B cell (primary cell): Measurements from ENCODE around the gene ZNF688. TPM values are rescaled to one million over a fixed set of nuclear protein-coding genes. Genes with fewer than 3 reads are reported as not detected.
A peak's percentile ranks its signal among the peaks of the same experiment; 100 is the strongest.

Experiments used
- ATAC-seq: fragments of 200-7000 bp; cut with Tn5 transposase; one replicate; pipeline ENCODE4 v1.10.0; 2021; ENCODE audit warnings: low read depth, mild to moderate bottlenecking, moderate number of reproducible peaks, moderate library complexity
- CTCF ChIA-PET: fragments of 350-600 bp; sonication (Branson Sonifier 250); formaldehyde crosslinking; loops from one replicate; lab custom pipeline; 2021; ENCODE audit warnings: antibody characterized with exemption, inconsistent platforms; lab: Charles Lee
- POLR2A ChIA-PET: fragments of 350-600 bp; sonication (Branson Sonifier 250); formaldehyde crosslinking; loops from one replicate; lab custom pipeline; 2021; ENCODE audit warnings: antibody characterized with exemption; lab: Charles Lee
- DNase-seq: peaks from one replicate; pipeline ENCODE4 v3.0.0; 2013
- H2AFZ ChIP-seq: 2 replicates; pipeline ENCODE4 v1.6.1; 2012; ENCODE audit warnings: mild to moderate bottlenecking, low read depth, low read length; ENCODE audit not compliant: insufficient read depth, poor library complexity, severe bottlenecking
- H3K27ac ChIP-seq, 2 donors: 1 replicate in 1 of 2; 2 replicates in 1 of 2; pipeline ENCODE4 v1.5.1; 2012 to 2013; ENCODE audit warnings: low read length in 2 of 2, mild to moderate bottlenecking in 2 of 2, moderate library complexity in 1 of 2
- H3K27me3 ChIP-seq, 4 experiments: fragments of 200-600 bp in 1 of 4; sonication (generic) in 1 of 4; replicated peaks in 1 of 4; 1 replicate in 2 of 4; 2 replicates in 2 of 4; pipeline versions ENCODE4 v1.6.1 to v1.7.0; 2013 to 2016; ENCODE audit warnings: low read length in 3 of 4, mild to moderate bottlenecking in 2 of 4, mixed read lengths in 1 of 4, moderate library complexity in 1 of 4; ENCODE audit not compliant: insufficient read depth in 4 of 4, control insufficient read depth in 3 of 4; ENCODE audit errors: control extremely low read depth in 1 of 4
- H3K36me3 ChIP-seq, 2 experiments: replicated peaks in 1 of 2; 1 replicate in 1 of 2; 2 replicates in 1 of 2; pipeline versions ENCODE4 v1.6.1 to v1.7.1; 2013; ENCODE audit warnings: low read length in 1 of 2; ENCODE audit not compliant: insufficient read depth in 2 of 2, control insufficient read depth in 1 of 2; ENCODE audit errors: control extremely low read depth in 1 of 2, extremely low read depth in 1 of 2
- H3K4me1 ChIP-seq, 2 donors: fragments of 200-600 bp in 1 of 2; sonication (generic) in 1 of 2; 1 replicate in 1 of 2; 2 replicates in 1 of 2; pipeline versions ENCODE4 v1.5.1 to v1.6.1; 2013 to 2017; ENCODE audit warnings: low read length in 2 of 2; ENCODE audit not compliant: control insufficient read depth in 2 of 2, insufficient read depth in 2 of 2
- H3K4me2 ChIP-seq: replicated peaks from 2 replicates; pipeline ENCODE3; 2012; ENCODE audit warnings: mild to moderate bottlenecking, low read depth, low read length; ENCODE audit not compliant: poor library complexity, severe bottlenecking
- H3K4me3 ChIP-seq, 5 experiments: fragments of 200-600 bp in 1 of 5; sonication (generic) in 1 of 5; 1 replicate in 3 of 5; 2 replicates in 2 of 5; pipeline versions ENCODE4 v1.5.1 to v1.7.0; 2011 to 2016; ENCODE audit warnings: low read length in 4 of 5, mild to moderate bottlenecking in 4 of 5, low read depth in 2 of 5, control low read depth in 1 of 5, moderate library complexity in 1 of 5; ENCODE audit not compliant: insufficient read depth in 1 of 5; ENCODE audit errors: control extremely low read depth in 1 of 5, extremely low read depth in 1 of 5
- H3K79me2 ChIP-seq: fragments of 200-600 bp; sonication (generic); one replicate; pipeline ENCODE4 v1.6.0; 2016; ENCODE audit warnings: low read length; ENCODE audit not compliant: control insufficient read depth, insufficient read depth
- H3K9ac ChIP-seq: fragments of 200-600 bp; sonication (generic); 2 replicates; pipeline ENCODE4 v1.6.1; 2017; ENCODE audit warnings: mild to moderate bottlenecking, low read length, moderate library complexity
- H3K9me3 ChIP-seq, 3 donors: one replicate each; pipeline versions ENCODE4 v1.6.1 to v1.7.1; 2013; ENCODE audit warnings: low read length in 2 of 3; ENCODE audit not compliant: control insufficient read depth in 2 of 3, insufficient read depth in 1 of 3; ENCODE audit errors: control extremely low read depth in 1 of 3
- H4K20me1 ChIP-seq: 2 replicates; pipeline ENCODE4 v1.6.0; 2012; ENCODE audit warnings: mild to moderate bottlenecking, low read length; ENCODE audit not compliant: insufficient read depth, control insufficient read depth, poor library complexity, severe bottlenecking
- H3K27ac Mint-ChIP-seq: one replicate; pipeline ENCODE4 v1.8.0; 2021; ENCODE audit warnings: mixed read lengths
- H3K27me3 Mint-ChIP-seq: one replicate; pipeline ENCODE4 v1.8.0; 2021; ENCODE audit warnings: mixed read lengths
- H3K4me1 Mint-ChIP-seq: one replicate; pipeline ENCODE4 v1.8.0; 2021; ENCODE audit warnings: mixed read lengths
- H3K4me3 Mint-ChIP-seq: one replicate; pipeline ENCODE4 v1.8.0; 2021; ENCODE audit warnings: mixed read lengths
- H3K9me3 Mint-ChIP-seq: one replicate; pipeline ENCODE4 v1.8.0; 2022; ENCODE audit warnings: mixed read lengths; ENCODE audit not compliant: insufficient read depth
- CTCF ChIP-seq: fragments of 200-600 bp; IDR thresholded peaks from one replicate; pipeline ENCODE4 v1.8.0; 2022; ENCODE audit warnings: antibody characterized with exemption, mild to moderate bottlenecking
- EZH2 ChIP-seq: IDR thresholded peaks from 2 replicates; pipeline ENCODE4 v1.6.1; 2012; ENCODE audit warnings: borderline replicate concordance, low read depth, mild to moderate bottlenecking, moderate library complexity, low read length; ENCODE audit not compliant: insufficient read depth, poor library complexity, severe bottlenecking
- WGBS: methylation state at CpG from one replicate; pipeline ENCODE4 v1.1.5; 2013; ENCODE audit warnings: missing lambda C conversion rate; ENCODE audit not compliant: insufficient coverage; 5-methylcytosine and 5-hydroxymethylcytosine counted together
- intact Hi-C: fragments of 100-400 bp; cut with micrococcal nuclease; formaldehyde crosslinking; loops from one replicate; pipeline ENCODE4 v1.10.0; 2022
- polyA plus RNA-seq: library from polyadenylated mRNA; depleted of rRNA; stranded (reverse); fragments of >200 nt; gene quantifications from 2 replicates; pipeline ENCODE4 v1.2.3, GENCODE V29; 2012
- total RNA-seq, 2 donors: library from RNA; stranded (reverse); fragments of 120-200 nt in 1 of 2; gene quantifications; 1 replicate in 1 of 2; 2 replicates in 1 of 2; pipeline versions ENCODE4 v1.2.3 to v1.2.4, GENCODE V29; 2013 to 2022

The ZNF688 gene
- total and polyA plus RNA-seq, 2 donors (not counting 1 experiment from before 2014, with no cell fraction given): 20.6 to 23.1 TPM

DNA sequence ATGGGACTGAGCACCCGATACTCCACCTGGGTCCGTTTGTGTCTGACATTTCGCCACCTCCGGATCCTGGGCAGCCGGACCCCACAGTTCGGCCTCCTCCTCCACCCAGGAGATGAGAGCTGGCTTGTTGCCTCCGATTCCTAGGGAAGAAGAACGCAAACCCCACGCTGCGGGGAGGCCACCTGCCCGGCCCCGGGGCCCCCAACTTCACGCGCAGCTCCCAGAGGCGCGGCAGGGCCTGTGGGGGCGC, 13.9 kb downstream of the ZNF688 start:
- no peak for TF ChIP-seq EZH2
- TF ChIP-seq CTCF: peak; percentile 30
- H3K79me2 ChIP-seq: peaks cover 45% of the 10 kb centered on the region

DNA sequence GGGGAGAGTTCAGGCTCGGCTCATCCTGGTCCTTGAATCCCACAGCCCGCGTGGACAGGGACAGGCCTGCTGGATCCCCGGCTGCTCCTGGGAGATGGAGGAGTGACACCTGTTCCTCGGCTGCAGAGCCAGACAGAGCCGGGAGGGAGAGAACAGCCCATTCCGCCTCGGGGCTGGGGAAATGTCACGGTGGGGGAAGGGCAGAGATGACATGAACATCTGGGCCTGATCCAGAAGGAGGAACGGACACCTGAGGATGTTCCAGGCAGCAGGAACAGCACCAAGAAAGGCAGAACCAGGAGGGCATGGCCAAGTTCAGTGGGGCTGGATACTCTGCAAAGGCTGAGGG, 15.4 kb downstream of the ZNF688 start:
- intact Hi-C loops: loop anchor here (5.0 kb wide), 1 partner anchor 901 kb away; the partner anchor contains the start of gene ARMC5
- ChIA-PET CTCF (interaction anchor here (3.5 kb wide), 1 partner anchor 73 kb away, joined by 22 read pairs; no protein-coding TSS in a partner anchor), POLR2A (interaction anchor here (1.1 kb wide), 1 partner anchor 95 kb away, joined by 3 read pairs; the partner anchor contains the start of gene PRR14)
- no peak for TF ChIP-seq CTCF
- TF ChIP-seq EZH2: no peak
- H3K27ac Mint-ChIP-seq: no peak overlapping the region
- peaks cover 41% of the 10 kb centered on the region for H3K4me1 Mint-ChIP-seq
- no peak overlapping the region for H3K9ac ChIP-seq
- 97% methylated on average over 10 of the region's 10 CpGs for WGBS
- peaks cover 12 to 28% of the 10 kb centered on the region in 2 donors for H3K4me1 ChIP-seq
- H3K9me3 ChIP-seq: peaks cover 0 to 6% (median 0%) of the 10 kb centered on the region in 3 donors
- no peaks in the 10 kb centered on the region for H3K27me3 ChIP-seq
- H3K27me3 Mint-ChIP-seq: no peaks in the 10 kb centered on the region
- H3K79me2 ChIP-seq: peaks cover 52% of the 10 kb centered on the region
- H3K4me2 ChIP-seq: no peak overlapping the region
- H3K27ac ChIP-seq: no peak overlapping the region
- no peak overlapping the region for H2AFZ ChIP-seq
- no peaks in the 10 kb centered on the region for H3K9me3 Mint-ChIP-seq
- DNase-seq (no peak), ATAC-seq (no peak)
- H3K4me3 ChIP-seq: no peak overlapping the region
- H3K4me3 Mint-ChIP-seq: peak overlapping the region; percentile 67
- no peaks in the 10 kb centered on the region for H4K20me1 ChIP-seq
- peaks cover 0 to 17% of the 10 kb centered on the region in 2 experiments for H3K36me3 ChIP-seq

More for the DNA sequence above, 13.9 kb downstream of the ZNF688 start:
- WGBS: 0% methylated on average over 17 of the region's 17 CpGs
- H3K27ac Mint-ChIP-seq: peak overlapping the region; percentile 91
- ChIA-PET CTCF (interaction anchor here (0.8 to 3.5 kb wide), 19 partner anchors 11 to 151 kb away, joined by 3 to 53 read pairs (median 5); partner anchors contain the start of genes DCTPP1, ZNF688, ZNF747 and ZNF771), POLR2A (interaction anchor here (0.7 to 6.1 kb wide), 11 partner anchors 10 to 906 kb away, joined by 3 to 81 read pairs (median 6); partner anchors contain the start of genes DCTPP1, FBRS, PRR14 and ZNF688)
- H3K4me3 Mint-ChIP-seq: peak overlapping the region; percentile 86
- H3K9me3 ChIP-seq: peaks cover 0 to 6% (median 0%) of the 10 kb centered on the region in 3 donors
- intact Hi-C loops: loop anchor here (5.0 kb wide), 1 partner anchor 900 kb away; the partner anchor contains the start of gene ARMC5
- H3K4me3 ChIP-seq: peak overlapping the region in 4 of 5 experiments; percentile 80 to 91 (median 88)
- peaks cover 0 to 17% of the 10 kb centered on the region in 2 experiments for H3K36me3 ChIP-seq
- H3K4me2 ChIP-seq: peak overlapping the region; percentile 85
- H3K27me3 ChIP-seq: no peaks in the 10 kb centered on the region
- peaks cover 45% of the 10 kb centered on the region for H3K4me1 Mint-ChIP-seq
- H3K4me1 ChIP-seq: peaks cover 14 to 38% of the 10 kb centered on the region in 2 donors
- no peaks in the 10 kb centered on the region for H3K9me3 Mint-ChIP-seq
- no peaks in the 10 kb centered on the region for H3K27me3 Mint-ChIP-seq
- H3K27ac ChIP-seq: peak overlapping the region; percentile 95 to 97
- H2AFZ ChIP-seq: peak overlapping the region; percentile 95
- peak overlapping the region; percentile 95 for H3K9ac ChIP-seq
- no peak for ATAC-seq
- DNase-seq: no peak
- no peaks in the 10 kb centered on the region for H4K20me1 ChIP-seq
